ENCODE measurements around the gene PPP2R5E. TPM values are rescaled to one million over a fixed set of nuclear protein-coding genes. Genes with fewer than 3 reads are reported as not detected.

The PPP2R5E gene
- total RNA-seq, 4 donors from 2014 or later: 23.7 to 41.1 (median 25.5) TPM

GRCh38 chr14:63431466-63431865, 111.7 kb downstream of the PPP2R5E start:
- TF ChIP-seq CTCF (IDR thresholded peaks at IDR 0.05; ENCODE audit: low read depth): no peak

- no peak for TF ChIP-seq CTCF (IDR thresholded peaks at IDR 0.05; ENCODE audit: low read depth)
Measured at GRCh38 chr14:63428486-63428885, 114.7 kb downstream of the PPP2R5E start.

GRCh38 chr14:63426838-63427352, 116.3 kb downstream of the PPP2R5E start:
- TF ChIP-seq CTCF (IDR thresholded peaks at IDR 0.05; ENCODE audit: low read depth): no peak

- TF ChIP-seq CTCF (IDR thresholded peaks at IDR 0.05; ENCODE audit: low read depth): no peak
Measured at GRCh38 chr14:63423889-63424288, 119.3 kb downstream of the PPP2R5E start.

GRCh38 chr14:63423381-63423780, 119.8 kb downstream of the PPP2R5E start:
- TF ChIP-seq CTCF (IDR thresholded peaks at IDR 0.05; ENCODE audit: low read depth): no peak

- no peak for TF ChIP-seq CTCF (IDR thresholded peaks at IDR 0.05; ENCODE audit: low read depth)
Measured at GRCh38 chr14:63421919-63422318, 121.3 kb downstream of the PPP2R5E start.

- no peak for TF ChIP-seq CTCF (IDR thresholded peaks at IDR 0.05; ENCODE audit: low read depth)
Measured at GRCh38 chr14:63421226-63421625, 122.0 kb downstream of the PPP2R5E start.
